CD14-positive monocyte (primary cell): ENCODE results near the gene UBE2J1. TPM values are rescaled to one million over a fixed set of nuclear protein-coding genes. Genes with fewer than 3 reads are reported as not detected.
A peak's percentile ranks its signal among the peaks of the same experiment; 100 is the strongest.

Experiments used
- DNase-seq, 3 donors: peaks; one replicate each; pipeline ENCODE4 v3.0.0-alpha.2; 2011 to 2022
- H2AFZ ChIP-seq: 2 replicates; pipeline ENCODE4 v1.6.0; 2012; ENCODE audit warnings: mild to moderate bottlenecking, low read depth, low read length, inconsistent platforms; ENCODE audit not compliant: insufficient read depth, poor library complexity, severe bottlenecking
- H3K27ac ChIP-seq, 2 donors: 1 replicate in 1 of 2; 2 replicates in 1 of 2; pipeline ENCODE4 v1.5.1; 2012 to 2013; ENCODE audit warnings: low read length in 2 of 2, control low read depth in 1 of 2, inconsistent platforms in 1 of 2, low read depth in 1 of 2, mild to moderate bottlenecking in 1 of 2
- H3K27me3 ChIP-seq, 2 donors: one replicate each; pipeline versions ENCODE4 v1.6.0 to v1.6.1; 2011 to 2013; ENCODE audit warnings: low read length in 2 of 2; ENCODE audit not compliant: control insufficient read depth in 2 of 2, insufficient read depth in 2 of 2
- H3K36me3 ChIP-seq, 2 donors: replicated peaks in 1 of 2; 1 replicate in 1 of 2; 2 replicates in 1 of 2; pipeline versions ENCODE4 v1.5.1 to v1.6.1; 2012 to 2013; ENCODE audit warnings: low read length in 2 of 2, control low read depth in 1 of 2, inconsistent platforms in 1 of 2, mild to moderate bottlenecking in 1 of 2; ENCODE audit not compliant: insufficient read depth in 2 of 2, control insufficient read depth in 1 of 2
- H3K4me1 ChIP-seq, 2 donors: 1 replicate in 1 of 2; 2 replicates in 1 of 2; pipeline versions ENCODE4 v1.5.1 to v1.6.1; 2012 to 2013; ENCODE audit warnings: low read length in 2 of 2, control low read depth in 1 of 2, inconsistent platforms in 1 of 2, mild to moderate bottlenecking in 1 of 2, moderate library complexity in 1 of 2; ENCODE audit not compliant: insufficient read depth in 2 of 2, control insufficient read depth in 1 of 2
- H3K4me2 ChIP-seq: replicated peaks from 2 replicates; pipeline ENCODE3; 2012; ENCODE audit warnings: low read length, moderate library complexity, mild to moderate bottlenecking; ENCODE audit not compliant: poor library complexity, severe bottlenecking; ENCODE audit errors: extremely low read depth
- H3K4me3 ChIP-seq, 3 experiments: fragments of 200-600 bp in 1 of 3; sonication (generic) in 1 of 3; replicated peaks in 1 of 3; 1 replicate in 2 of 3; 2 replicates in 1 of 3; pipeline ENCODE4 v1.5.1; 2011 to 2013; ENCODE audit warnings: low read length in 3 of 3, mild to moderate bottlenecking in 3 of 3, control low read depth in 2 of 3, low read depth in 2 of 3, inconsistent platforms in 1 of 3, moderate library complexity in 1 of 3
- H3K79me2 ChIP-seq: 2 replicates; pipeline ENCODE4 v1.6.0; 2012; ENCODE audit warnings: mild to moderate bottlenecking, control low read depth, inconsistent platforms, low read length, moderate library complexity; ENCODE audit not compliant: insufficient read depth
- H3K9ac ChIP-seq: 2 replicates; pipeline ENCODE4 v1.6.0; 2017; ENCODE audit warnings: low read length, mild to moderate bottlenecking; ENCODE audit not compliant: insufficient read depth, poor library complexity, severe bottlenecking
- H3K9me3 ChIP-seq, 2 donors: replicated peaks in 1 of 2; 1 replicate in 1 of 2; 2 replicates in 1 of 2; pipeline versions ENCODE4 v1.5.1 to v1.6.1; 2012 to 2013; ENCODE audit warnings: low read length in 2 of 2, control low read depth in 1 of 2; ENCODE audit not compliant: control insufficient read depth in 1 of 2, insufficient read depth in 1 of 2
- H4K20me1 ChIP-seq: 2 replicates; pipeline ENCODE4 v1.6.0; 2012; ENCODE audit warnings: mild to moderate bottlenecking, low read length, control low read depth, moderate library complexity; ENCODE audit not compliant: insufficient read depth
- H3K27ac Mint-ChIP-seq, 7 donors: one replicate each; pipeline ENCODE4 v1.8.0; 2020; ENCODE audit warnings: mild to moderate bottlenecking in 7 of 7, mixed read lengths in 7 of 7, moderate library complexity in 6 of 7, inconsistent platforms in 2 of 7
- H3K27me3 Mint-ChIP-seq, 3 donors: one replicate each; pipeline ENCODE4 v1.8.0; 2021 to 2022; ENCODE audit warnings: low read depth in 3 of 3, mild to moderate bottlenecking in 3 of 3, mixed read lengths in 3 of 3, moderate library complexity in 3 of 3, inconsistent platforms in 1 of 3
- H3K36me3 Mint-ChIP-seq, 2 donors: one replicate each; pipeline ENCODE4 v1.8.0; 2020; ENCODE audit warnings: mixed read lengths in 2 of 2, inconsistent platforms in 1 of 2, mild to moderate bottlenecking in 1 of 2
- H3K4me1 Mint-ChIP-seq: one replicate; pipeline ENCODE4 v1.8.0; 2020; ENCODE audit warnings: mild to moderate bottlenecking, mixed read lengths
- H3K4me3 Mint-ChIP-seq, 2 donors: one replicate each; pipeline ENCODE4 v1.8.0; 2020; ENCODE audit warnings: mild to moderate bottlenecking in 2 of 2, mixed read lengths in 2 of 2, moderate library complexity in 1 of 2
- H3K9me3 Mint-ChIP-seq, 7 donors: one replicate each; pipeline ENCODE4 v1.8.0; 2020 to 2022; ENCODE audit warnings: mixed read lengths in 7 of 7, mild to moderate bottlenecking in 6 of 7, moderate library complexity in 6 of 7, inconsistent platforms in 2 of 7
- CTCF ChIP-seq: fragments of 200-600 bp; IDR thresholded peaks from one replicate; pipeline ENCODE4 v1.8.0; 2022; ENCODE audit warnings: antibody characterized with exemption, mild to moderate bottlenecking
- WGBS: methylation state at CpG from one replicate; pipeline ENCODE4 v1.1.5; 2013; ENCODE audit warnings: missing lambda C conversion rate; ENCODE audit not compliant: insufficient coverage; 5-methylcytosine and 5-hydroxymethylcytosine counted together
- intact Hi-C, 2 donors: fragments of 100-400 bp; cut with micrococcal nuclease; formaldehyde crosslinking; loops; one replicate each; pipeline versions ENCODE4 v1.15.0 to v1.15.1; 2023
- polyA plus RNA-seq, 3 donors: library from polyadenylated mRNA; depleted of rRNA in 1 of 3; unstranded in 2 of 3; stranded (reverse) in 1 of 3; fragments of 300-500 nt in 2 of 3; fragments of >200 nt in 1 of 3; fragmentation: Illumina TruSeq in 2 of 3; gene quantifications; 1 replicate in 2 of 3; 2 replicates in 1 of 3; pipeline ENCODE4 v1.2.3, GENCODE V29; 2012 to 2021

Gene UBE2J1
- polyA plus RNA-seq, 3 donors = 44.8 to 80.5 (median 66.1) TPM

- Histone ChIP-seq H3K27me3 (no peaks in the 10 kb centered on the region), H3K4me1 (peaks cover 31 to 55% of the 10 kb centered on the region in 2 donors), H3K27ac (no peak overlapping the region), H3K4me3 (no peak overlapping the region), H3K36me3 (peaks cover 9 to 24% of the 10 kb centered on the region in 2 donors), H3K9ac (no peak overlapping the region), H3K79me2 (peaks cover 94% of the 10 kb centered on the region), H2AFZ (no peak overlapping the region), H3K9me3 (no peaks in the 10 kb centered on the region), H3K4me2 (no peak overlapping the region), H4K20me1 (peaks cover 94% of the 10 kb centered on the region)
- H3K4me1 Mint-ChIP-seq = peaks cover 56% of the 10 kb centered on the region
- WGBS = 100% methylated on average over 3 of the region's 4 CpGs
- no peak overlapping the region for H3K4me3 Mint-ChIP-seq
- H3K36me3 Mint-ChIP-seq = peaks cover 19 to 35% of the 10 kb centered on the region in 2 donors
- intact Hi-C loops = loop anchor here in 1 of 2 donors (10.0 kb wide), 1 partner anchor 758 kb away; no protein-coding TSS in a partner anchor
- no peaks in the 10 kb centered on the region for H3K9me3 Mint-ChIP-seq
- H3K27me3 Mint-ChIP-seq = no peaks in the 10 kb centered on the region
- DNase-seq = no peak
- peak overlapping the region in 4 of 7 donors; percentile 1 to 71 (median 14) for H3K27ac Mint-ChIP-seq
- TF ChIP-seq CTCF = no peak
Observed at GRCh38 chr6:89346433-89346832, 6.1 kb downstream of the UBE2J1 start.

GRCh38 chr6:89339565-89339964 is 13.0 kb downstream of the UBE2J1 start:
- Mint-ChIP-seq H3K36me3 (peaks cover 49 to 71% of the 10 kb centered on the region in 2 donors), H3K4me3 (no peak overlapping the region), H3K9me3 (no peaks in the 10 kb centered on the region), H3K27me3 (peaks cover 0 to 1% (median 0%) of the 10 kb centered on the region in 3 donors), H3K4me1 (peaks cover 12% of the 10 kb centered on the region), H3K27ac (peak overlapping the region in 3 of 7 donors; percentile 33 to 70 (median 63))
- Histone ChIP-seq H3K4me2 (no peak overlapping the region), H3K9me3 (no peaks in the 10 kb centered on the region), H4K20me1 (peaks cover 94% of the 10 kb centered on the region), H2AFZ (no peak overlapping the region), H3K9ac (no peak overlapping the region), H3K79me2 (peaks cover 70% of the 10 kb centered on the region), H3K4me3 (no peak overlapping the region), H3K27me3 (no peaks in the 10 kb centered on the region), H3K4me1 (peaks cover 0 to 4% of the 10 kb centered on the region in 2 donors), H3K27ac (no peak overlapping the region), H3K36me3 (peaks cover 69 to 80% of the 10 kb centered on the region in 2 donors)
- no peak for DNase-seq
- intact Hi-C loops = no loop called here
- WGBS = 88% methylated on average over 2 of the region's 2 CpGs
- TF ChIP-seq CTCF = no peak
